Neural crest cell (in vitro differentiated cells): ENCODE measurements around the gene FAM13A. TPM values are rescaled to one million over a fixed set of nuclear protein-coding genes. Genes with fewer than 3 reads are reported as not detected.
A peak's percentile ranks its signal among the peaks of the same experiment; 100 is the strongest.

Experiments
- DNase-seq: peaks from one replicate; pipeline ENCODE4 v3.0.0; 2021; ENCODE audit warnings: low read depth, mixed read lengths, low spot score
- H3K27ac Mint-ChIP-seq: one replicate; pipeline ENCODE4 v1.8.0; 2021; ENCODE audit warnings: mild to moderate bottlenecking, mixed read lengths; ENCODE audit not compliant: unreplicated experiment
- H3K27me3 Mint-ChIP-seq: 2 replicates; pipeline ENCODE4 v1.8.0; 2021; ENCODE audit warnings: low read depth, mild to moderate bottlenecking, mixed read lengths
- H3K36me3 Mint-ChIP-seq: 2 replicates; pipeline ENCODE4 v1.8.0; 2021; ENCODE audit warnings: low read depth, mild to moderate bottlenecking, mixed read lengths
- H3K4me1 Mint-ChIP-seq: 2 replicates; pipeline ENCODE4 v1.8.0; 2021; ENCODE audit warnings: mixed read lengths
- H3K4me3 Mint-ChIP-seq: one replicate; pipeline ENCODE4 v1.8.0; 2021; ENCODE audit warnings: mild to moderate bottlenecking, mixed read lengths
- H3K9me3 Mint-ChIP-seq: 2 replicates; pipeline ENCODE4 v1.8.0; 2021; ENCODE audit warnings: mixed read lengths
- CTCF ChIP-seq: fragments of 200-600 bp; sonication (generic); conservative IDR thresholded peaks from 2 replicates; pipeline ENCODE4 v1.5.0; 2021; ENCODE audit warnings: antibody characterized with exemption, mild to moderate bottlenecking
- total RNA-seq: library from RNA; stranded (reverse); gene quantifications from 2 replicates; pipeline ENCODE4 v1.2.1, GENCODE V29; 2021

Gene FAM13A
- total RNA-seq, 1 donor from 2014 or later, result 18.1 TPM

- Mint-ChIP-seq H3K4me1 (peaks cover 15% of the 10 kb centered on the region), H3K4me3 (no peak overlapping the region), H3K9me3 (peaks cover 9% of the 10 kb centered on the region), H3K27me3 (no peaks in the 10 kb centered on the region), H3K36me3 (no peaks in the 10 kb centered on the region), H3K27ac (peak overlapping the region; percentile 44)
- TF ChIP-seq CTCF, result no peak
- DNase-seq, result no peak
Measured at GRCh38 chr4:88881227-88881569, 175.8 kb downstream of the FAM13A start.

- Mint-ChIP-seq H3K9me3 (peaks cover 9% of the 10 kb centered on the region), H3K36me3 (no peaks in the 10 kb centered on the region), H3K27ac (peak overlapping the region; percentile 44), H3K4me1 (peaks cover 15% of the 10 kb centered on the region), H3K4me3 (no peak overlapping the region), H3K27me3 (no peaks in the 10 kb centered on the region)
- no peak for TF ChIP-seq CTCF
- DNase-seq, result no peak
Measured at GRCh38 chr4:88880501-88881226, 176.3 kb downstream of the FAM13A start.

DNA sequence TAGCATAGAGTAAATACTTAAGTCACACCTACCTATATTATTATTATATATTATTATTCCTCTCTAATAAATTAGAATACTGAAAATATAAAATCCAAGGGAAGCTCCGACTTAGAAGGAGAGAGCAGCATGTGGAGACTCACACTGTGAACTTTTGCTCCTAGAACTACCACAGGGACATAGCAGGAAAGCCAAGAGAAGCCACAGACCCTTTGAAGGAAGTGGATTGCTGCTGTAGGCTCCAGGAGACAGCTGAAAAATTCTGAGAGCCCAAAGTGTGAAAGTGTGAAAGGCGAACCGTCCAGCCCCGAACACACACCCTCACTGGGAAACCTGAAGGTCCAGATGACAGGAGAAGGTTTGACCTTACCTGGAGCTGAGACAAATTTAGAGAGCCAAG, 177.0 kb downstream of the FAM13A start:
- Mint-ChIP-seq H3K4me1 (peaks cover 15% of the 10 kb centered on the region), H3K27ac (peak overlapping the region; percentile 92), H3K9me3 (peaks cover 4% of the 10 kb centered on the region), H3K4me3 (no peak overlapping the region), H3K27me3 (no peaks in the 10 kb centered on the region), H3K36me3 (no peaks in the 10 kb centered on the region)
- no peak for TF ChIP-seq CTCF
- no peak for DNase-seq

DNA sequence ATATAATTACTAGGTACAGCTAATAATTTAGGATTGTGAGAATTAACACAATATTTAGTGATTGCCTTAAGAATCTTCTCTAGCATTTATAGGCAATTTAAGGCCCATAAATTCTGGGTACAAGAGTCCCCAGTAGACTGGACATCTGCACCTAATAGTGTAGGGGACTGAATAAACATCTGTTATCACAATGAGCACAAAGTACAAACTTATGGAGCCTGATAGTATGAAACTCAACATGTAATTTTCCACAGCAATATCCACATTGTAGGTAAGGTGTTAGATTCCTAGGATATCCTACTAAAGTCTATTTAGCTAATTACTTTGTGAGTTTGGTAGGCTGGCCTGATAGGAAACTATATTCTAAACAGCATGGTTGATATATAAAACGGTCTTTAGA, 178.3 kb downstream of the FAM13A start:
- Mint-ChIP-seq H3K27me3 (no peaks in the 10 kb centered on the region), H3K9me3 (no peaks in the 10 kb centered on the region), H3K4me3 (no peak overlapping the region), H3K4me1 (peaks cover 15% of the 10 kb centered on the region), H3K27ac (no peak overlapping the region), H3K36me3 (peaks cover 10% of the 10 kb centered on the region)
- TF ChIP-seq CTCF, result no peak
- no peak for DNase-seq

DNA sequence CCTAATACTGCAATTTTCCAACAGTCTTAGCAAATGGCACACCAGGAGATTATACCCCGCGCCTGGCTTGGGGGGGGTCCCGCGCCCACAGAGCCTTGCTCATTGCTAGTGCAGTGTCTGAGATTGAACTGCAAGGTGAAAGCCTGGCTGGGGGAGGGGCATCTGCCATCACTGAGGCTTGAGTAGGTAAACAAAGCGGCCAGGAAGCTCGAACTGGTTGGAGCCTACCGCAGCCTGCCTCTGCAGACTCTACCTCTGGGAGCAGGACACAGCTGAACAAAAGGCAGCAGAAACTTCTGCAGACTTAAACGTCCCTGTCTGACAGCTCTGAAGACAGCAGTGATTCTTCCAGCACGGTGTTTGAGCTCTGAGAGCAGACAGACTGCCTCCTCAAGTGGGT, 186.6 kb downstream of the FAM13A start:
- peaks cover 6% of the 10 kb centered on the region for H3K9me3 Mint-ChIP-seq
- no peak for DNase-seq
- no peak for TF ChIP-seq CTCF

More for the DNA sequence above, 186.6 kb downstream of the FAM13A start:
- Mint-ChIP-seq H3K4me1 (no peaks in the 10 kb centered on the region), H3K36me3 (peaks cover 27% of the 10 kb centered on the region), H3K27me3 (no peaks in the 10 kb centered on the region), H3K4me3 (no peak overlapping the region), H3K27ac (no peak overlapping the region)
